WTC11 (cell line): ENCODE results near the gene KHK. TPM values are rescaled to one million over a fixed set of nuclear protein-coding genes. Genes with fewer than 3 reads are reported as not detected.
"Not testable (repeated sequence)": the region's sequence is repeated elsewhere in the genome, so short reads cannot be mapped to it uniquely, and the experiment has no call there.

ENCODE experiments used
- ATAC-seq: fragments of 200-7000 bp; cut with Tn5 transposase; 2 replicates; pipeline ENCODE4 v1.10.0; 2021; ENCODE audit warnings: mild to moderate bottlenecking, moderate library complexity
- CTCF ChIA-PET: fragments of 300-600 bp; sonication (Branson Sonifier 250); formaldehyde crosslinking; loops from one replicate; lab custom pipeline; 2021; ENCODE audit warnings: antibody characterized with exemption; lab: Charles Lee
- POLR2A ChIA-PET: fragments of 350-600 bp; sonication (Branson Sonifier 250); formaldehyde crosslinking; loops from one replicate; lab custom pipeline; 2021; ENCODE audit warnings: antibody characterized with exemption; lab: Charles Lee
- DNase-seq: peaks from one replicate; pipeline ENCODE4 v3.0.0; 2021; ENCODE audit warnings: low spot score
- H3K27ac Mint-ChIP-seq: 2 replicates; pipeline ENCODE4 v1.8.0; 2021; ENCODE audit warnings: mixed read lengths
- H3K27me3 Mint-ChIP-seq: 2 replicates; pipeline ENCODE4 v1.8.0; 2021; ENCODE audit warnings: low read depth, mild to moderate bottlenecking, moderate library complexity, mixed read lengths
- H3K36me3 Mint-ChIP-seq: 2 replicates; pipeline ENCODE4 v1.8.0; 2021; ENCODE audit warnings: mixed read lengths
- H3K4me1 Mint-ChIP-seq: 2 replicates; pipeline ENCODE4 v1.8.0; 2022; ENCODE audit warnings: mixed read lengths
- H3K4me3 Mint-ChIP-seq: 2 replicates; pipeline ENCODE4 v1.8.0; 2021; ENCODE audit warnings: mild to moderate bottlenecking, moderate library complexity, mixed read lengths
- H3K9me3 Mint-ChIP-seq: 2 replicates; pipeline ENCODE4 v1.8.0; 2021; ENCODE audit warnings: mixed read lengths
- ATF3 ChIP-seq: sonication (generic); formaldehyde crosslinking; conservative IDR thresholded peaks from 2 replicates; pipeline ENCODE4 v1.8.1; 2022; ENCODE audit warnings: mild to moderate bottlenecking, missing genetic modification reagents
- CDX4 ChIP-seq: fragments of 250-450 bp; sonication (Bioruptor Pico); IDR thresholded peaks from 2 replicates; pipeline ENCODE4 v1.9.0; 2021; ENCODE audit warnings: moderate library complexity, mild to moderate bottlenecking, inconsistent platforms, borderline replicate concordance
- CREB1 ChIP-seq: sonication (generic); formaldehyde crosslinking; IDR thresholded peaks from 2 replicates; pipeline ENCODE4 v1.8.0; 2023; ENCODE audit warnings: mild to moderate bottlenecking, missing genetic modification reagents
- ETV6 ChIP-seq: sonication (generic); formaldehyde crosslinking; IDR thresholded peaks from 2 replicates; pipeline ENCODE4 v1.8.1; 2022; ENCODE audit warnings: mild to moderate bottlenecking, missing genetic modification reagents
- MXD4 ChIP-seq: fragments of 250-450 bp; sonication (Bioruptor Pico); IDR thresholded peaks from 2 replicates; pipeline ENCODE4 v1.8.0; 2021; ENCODE audit warnings: mild to moderate bottlenecking, moderate library complexity, borderline replicate concordance
- NFYB ChIP-seq: sonication (generic); formaldehyde crosslinking; conservative IDR thresholded peaks from 2 replicates; pipeline ENCODE4 v1.8.0; 2022; ENCODE audit warnings: low read depth, missing genetic modification reagents
- SP1 ChIP-seq: sonication (generic); formaldehyde crosslinking; conservative IDR thresholded peaks from 2 replicates; pipeline ENCODE4 v1.8.1; 2022; ENCODE audit warnings: missing genetic modification reagents
- STAT6 ChIP-seq: sonication (generic); formaldehyde crosslinking; conservative IDR thresholded peaks from 2 replicates; pipeline ENCODE4 v1.8.1; 2023; ENCODE audit warnings: mild to moderate bottlenecking, low read depth, missing genetic modification reagents, moderate library complexity
- ZNF121 ChIP-seq: sonication (generic); formaldehyde crosslinking; IDR thresholded peaks from 2 replicates; pipeline ENCODE4 v1.8.0; 2023; ENCODE audit warnings: missing genetic modification reagents
- ZNF219 ChIP-seq: sonication (generic); formaldehyde crosslinking; IDR thresholded peaks from 2 replicates; pipeline ENCODE4 v1.8.0; 2023; ENCODE audit warnings: missing genetic modification reagents, mild to moderate bottlenecking, borderline replicate concordance
- ZNF423 ChIP-seq: fragments of 250-450 bp; sonication (Bioruptor Pico); IDR thresholded peaks from 2 replicates; pipeline ENCODE4 v2.1.2; 2022; ENCODE audit warnings: mild to moderate bottlenecking, moderate library complexity
- ZNF512 ChIP-seq: sonication (generic); formaldehyde crosslinking; IDR thresholded peaks from 2 replicates; pipeline ENCODE4 v1.8.1; 2022; ENCODE audit warnings: missing genetic modification reagents, borderline replicate concordance
- total RNA-seq: library from RNA; stranded (reverse); gene quantifications from 3 replicates; pipeline ENCODE4 v1.2.3, GENCODE V29; 2021

The KHK gene
- total RNA-seq, 1 experiment from 2014 or later: 17.4 TPM

GRCh38 chr2:27105981-27106380 lies 19.4 kb downstream of the KHK start (continued):
- TF ChIP-seq ZNF512 (CRISPR knock-in tag): no peak
- no peak for TF ChIP-seq MXD4 (CRISPR knock-in tag)
- no peak for TF ChIP-seq ETV6 (CRISPR knock-in tag)
- no peak for TF ChIP-seq ZNF121 (CRISPR knock-in tag)

- 0 out of 2 replicates have a peak, but pooled peaks cover 5% of the 10 kb centered on the region for H3K27me3 Mint-ChIP-seq
- ChIA-PET CTCF (interaction anchor here (1.2 to 1.9 kb wide), 2 partner anchors 25 to 62 kb away, joined by 4 to 9 read pairs; no protein-coding TSS in a partner anchor), POLR2A (no interaction called here)
- DNase-seq (no peak), ATAC-seq (no peak)
- peaks cover 2% of the 10 kb centered on the region; the same call in 1 of the 2 replicates for H3K4me1 Mint-ChIP-seq
- no peak overlapping the region for H3K27ac Mint-ChIP-seq
- H3K9me3 Mint-ChIP-seq: no peaks in the 10 kb centered on the region
- TF ChIP-seq SP1 (CRISPR knock-in tag): no peak
- TF ChIP-seq STAT6 (CRISPR knock-in tag): no peak
- H3K36me3 Mint-ChIP-seq: no peaks in the 10 kb centered on the region
- no peak overlapping the region for H3K4me3 Mint-ChIP-seq
Observed at GRCh38 chr2:27108221-27108620, 21.6 kb downstream of the KHK start.

- POLR2A ChIA-PET: no interaction called here
Observed at GRCh38 chr2:27109083-27109482, 22.5 kb downstream of the KHK start.

GRCh38 chr2:27110603-27111352 lies 24.2 kb downstream of the KHK start:
- H3K27me3 Mint-ChIP-seq, ATAC-seq: not testable (repeated sequence)
- H3K27ac Mint-ChIP-seq: peak overlapping the region; percentile 41; the same call in 1 of the 2 replicates
- TF ChIP-seq NFYB: peak; percentile 76
- TF ChIP-seq, all 79 proteins: peak for 1; not testable (repeated sequence) for 78
- CTCF ChIA-PET: interaction anchor here (0.6 to 1.9 kb wide), 6 partner anchors 23 to 1269 kb away, joined by 3 to 16 read pairs (median 4); partner anchors contain the start of gene KHK
- DNase-seq, H3K9me3 Mint-ChIP-seq, H3K4me1 Mint-ChIP-seq, H3K36me3 Mint-ChIP-seq, H3K4me3 Mint-ChIP-seq, POLR2A ChIA-PET: not testable (repeated sequence)

More at GRCh38 chr2:27109083-27109482, 22.5 kb downstream of the KHK start:
- no peak for ATAC-seq
- no peak for DNase-seq
- Mint-ChIP-seq H3K27ac (no peak overlapping the region), H3K4me1 (peaks cover 2% of the 10 kb centered on the region; the same call in 1 of the 2 replicates), H3K27me3 (0 out of 2 replicates have a peak, but pooled peaks cover 5% of the 10 kb centered on the region), H3K36me3 (no peaks in the 10 kb centered on the region), H3K9me3 (no peaks in the 10 kb centered on the region), H3K4me3 (no peak overlapping the region)
- TF ChIP-seq CREB1 (CRISPR knock-in tag): no peak
- TF ChIP-seq CDX4 (CRISPR knock-in tag): no peak
- TF ChIP-seq ZNF423 (CRISPR knock-in tag): no peak
- TF ChIP-seq ATF3 (CRISPR knock-in tag): no peak
- no peak for TF ChIP-seq ZNF219 (CRISPR knock-in tag)
- CTCF ChIA-PET: interaction anchor here (1.1 to 1.9 kb wide), 3 partner anchors 24 to 183 kb away, joined by 3 to 9 read pairs (median 4); no protein-coding TSS in a partner anchor

- H3K27ac Mint-ChIP-seq, H3K4me1 Mint-ChIP-seq, POLR2A ChIA-PET, H3K27me3 Mint-ChIP-seq, DNase-seq, H3K36me3 Mint-ChIP-seq, ATAC-seq, H3K4me3 Mint-ChIP-seq, H3K9me3 Mint-ChIP-seq: not testable (repeated sequence)
- CTCF ChIA-PET: interaction anchor here (1.0 to 1.9 kb wide), 4 partner anchors 22 to 80 kb away, joined by 3 to 16 read pairs (median 4); partner anchors contain the start of gene KHK
Observed at GRCh38 chr2:27111392-27112078, 25.0 kb downstream of the KHK start.
